Uterus (tissue), 2 donors: ENCODE results near the gene LHCGR.

Experiments
- POLR2A ChIP-seq, 2 donors: fragments of 450-650 bp; IDR thresholded peaks; one replicate each; pipeline ENCODE4 v1.6.1; 2016; ENCODE audit warnings: antibody characterized with exemption in 2 of 2, mild to moderate bottlenecking in 1 of 2, moderate library complexity in 1 of 2
- TF ChIP-seq, protein P1 (sequence below), 4 experiments: fragments of 200-600 bp in 2 of 4; fragments of 450-650 bp in 2 of 4; sonication (generic) in 2 of 4; IDR thresholded peaks; one replicate each; pipeline ENCODE4 v1.5.1; 2016 to 2019; ENCODE audit warnings: antibody characterized with exemption in 4 of 4, mild to moderate bottlenecking in 2 of 4, moderate library complexity in 1 of 4

DNA sequence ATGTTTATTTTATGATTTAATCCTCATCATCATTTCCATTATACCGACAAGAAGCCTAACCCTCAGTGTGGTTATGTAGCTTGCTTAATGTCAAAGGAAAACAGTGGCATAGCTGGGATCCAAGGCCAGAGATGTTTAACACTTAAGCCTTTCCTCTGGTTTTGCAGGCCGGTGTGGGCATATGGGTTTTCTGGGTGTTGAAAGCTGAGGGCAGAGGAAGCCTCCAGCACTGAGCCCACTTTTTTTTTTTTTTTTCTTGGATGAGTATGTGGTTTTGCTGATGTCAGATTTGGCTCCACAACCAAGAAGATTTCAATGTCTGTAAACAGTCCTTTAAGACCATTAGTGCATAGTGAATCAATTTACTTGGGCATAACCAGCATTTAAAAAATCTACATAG lies 41.3 kb downstream of the LHCGR start:
- no peak for TF ChIP-seq POLR2A (IDR thresholded peaks at IDR 0.05)
- TF ChIP-seq, protein P1, sequence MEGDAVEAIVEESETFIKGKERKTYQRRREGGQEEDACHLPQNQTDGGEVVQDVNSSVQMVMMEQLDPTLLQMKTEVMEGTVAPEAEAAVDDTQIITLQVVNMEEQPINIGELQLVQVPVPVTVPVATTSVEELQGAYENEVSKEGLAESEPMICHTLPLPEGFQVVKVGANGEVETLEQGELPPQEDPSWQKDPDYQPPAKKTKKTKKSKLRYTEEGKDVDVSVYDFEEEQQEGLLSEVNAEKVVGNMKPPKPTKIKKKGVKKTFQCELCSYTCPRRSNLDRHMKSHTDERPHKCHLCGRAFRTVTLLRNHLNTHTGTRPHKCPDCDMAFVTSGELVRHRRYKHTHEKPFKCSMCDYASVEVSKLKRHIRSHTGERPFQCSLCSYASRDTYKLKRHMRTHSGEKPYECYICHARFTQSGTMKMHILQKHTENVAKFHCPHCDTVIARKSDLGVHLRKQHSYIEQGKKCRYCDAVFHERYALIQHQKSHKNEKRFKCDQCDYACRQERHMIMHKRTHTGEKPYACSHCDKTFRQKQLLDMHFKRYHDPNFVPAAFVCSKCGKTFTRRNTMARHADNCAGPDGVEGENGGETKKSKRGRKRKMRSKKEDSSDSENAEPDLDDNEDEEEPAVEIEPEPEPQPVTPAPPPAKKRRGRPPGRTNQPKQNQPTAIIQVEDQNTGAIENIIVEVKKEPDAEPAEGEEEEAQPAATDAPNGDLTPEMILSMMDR (IDR thresholded peaks at IDR 0.05) = no peak
